GM19239 (cell line): ENCODE results near the gene HS3ST1.
"Not testable (repeated sequence)": the region's sequence is repeated elsewhere in the genome, so short reads cannot be mapped to it uniquely, and the experiment has no call there.

Source experiments
- DNase-seq: peaks from one replicate; pipeline ENCODE4 v3.0.0; 2011; ENCODE audit warnings: low spot score; ENCODE audit not compliant: insufficient read length
- FAIRE-seq: peaks from 2 replicates; lab custom pipeline; 2011; peaks lifted over from hg19 to GRCh38; lab: Jason Lieb, UNC

The HS3ST1 gene

DNA sequence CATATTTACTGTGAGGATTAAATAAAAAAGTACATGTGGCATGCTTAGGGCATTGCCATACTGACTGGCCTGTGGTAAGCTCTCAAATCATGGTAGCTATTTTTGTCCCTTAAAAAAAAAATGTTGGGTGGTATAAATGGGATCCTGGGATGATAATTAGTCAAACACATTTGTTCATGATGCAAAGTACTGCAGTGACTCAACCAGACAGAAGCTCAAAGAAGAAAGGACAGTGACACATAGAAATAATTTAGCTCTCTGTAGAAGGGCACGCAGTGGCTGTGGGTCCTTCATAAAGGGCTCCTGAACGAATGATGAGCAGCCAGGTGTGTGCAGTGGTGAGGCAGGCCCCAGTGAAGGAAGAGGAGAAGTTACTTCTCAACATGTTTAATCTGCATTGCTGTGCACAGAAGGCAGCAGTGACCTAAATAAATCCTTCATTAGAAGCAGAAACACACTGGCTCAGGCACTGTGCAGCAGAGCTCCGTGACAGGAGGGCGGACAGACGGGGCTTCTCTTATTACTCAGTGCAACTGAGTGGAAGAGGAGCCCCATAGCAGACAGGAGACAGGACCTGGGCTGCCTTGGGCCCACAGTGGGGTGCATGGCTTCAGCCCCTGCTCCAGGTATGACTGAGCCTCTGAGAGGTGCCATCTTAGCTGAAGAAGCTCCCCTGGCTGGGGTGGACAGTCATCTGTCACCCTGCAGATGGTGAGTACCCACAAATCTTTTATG is 20.3 kb downstream of the HS3ST1 start:
- no peak for FAIRE-seq
- DNase-seq: no peak

DNA sequence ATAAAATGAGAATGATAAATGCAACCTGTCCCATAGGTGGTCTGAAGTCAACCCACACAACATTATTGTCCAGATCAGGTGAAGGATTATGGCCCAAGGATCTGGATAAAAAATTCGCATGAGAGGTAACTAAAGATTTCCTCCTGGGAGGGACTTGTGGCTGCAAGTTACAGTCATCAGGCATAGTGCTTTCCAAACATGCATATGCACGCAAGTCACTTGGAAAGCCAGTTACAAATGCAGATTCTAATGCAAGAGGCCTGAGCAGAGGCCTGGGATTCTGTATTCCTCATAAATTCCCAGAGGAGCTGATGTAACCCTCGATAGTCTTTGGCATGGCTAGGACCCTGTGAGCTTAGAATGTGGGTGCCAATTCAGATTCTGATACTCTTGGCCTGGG is 21.1 kb downstream of the HS3ST1 start:
- DNase-seq (no peak), FAIRE-seq (no peak)

DNA sequence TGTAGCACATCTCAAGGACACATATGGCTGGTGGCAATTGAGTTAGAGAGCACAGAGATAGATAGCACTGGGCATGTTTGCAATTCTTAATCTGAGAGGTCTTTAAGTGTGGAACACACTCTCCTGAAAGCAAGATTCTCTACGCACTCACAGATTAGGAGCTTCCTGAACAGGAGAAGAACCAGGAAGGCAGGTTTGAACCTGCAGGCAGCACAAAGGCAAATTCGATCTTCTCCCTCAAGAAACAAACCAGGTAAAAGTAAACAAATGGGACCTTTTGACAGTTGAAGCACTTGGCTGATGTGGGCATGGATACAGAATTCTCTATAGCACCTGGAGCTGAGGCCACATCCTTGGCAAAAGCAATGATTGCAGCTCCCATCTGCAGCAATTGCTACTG is 24.3 kb downstream of the HS3ST1 start:
- DNase-seq: no peak
- no peak for FAIRE-seq

DNA sequence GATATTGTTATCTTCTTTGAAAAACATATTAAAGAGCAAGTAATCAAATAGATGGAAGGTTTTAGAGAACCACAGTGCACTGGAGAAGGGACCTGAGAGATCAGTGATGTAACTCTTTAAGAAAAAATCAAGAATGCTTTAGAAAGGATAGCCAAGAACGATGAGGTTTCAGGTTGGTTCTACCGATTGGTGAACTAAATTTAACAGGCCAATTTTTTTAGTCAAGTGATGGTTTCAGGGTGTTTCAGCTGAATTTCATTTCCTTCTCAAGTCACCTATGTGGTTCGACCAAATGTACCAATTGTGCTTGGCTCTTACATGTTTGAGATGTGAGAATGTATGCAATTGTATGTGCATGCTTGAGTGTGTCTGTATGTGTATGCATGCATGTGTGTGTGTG is 26.5 kb downstream of the HS3ST1 start:
- peak; percentile 83 for FAIRE-seq

DNA sequence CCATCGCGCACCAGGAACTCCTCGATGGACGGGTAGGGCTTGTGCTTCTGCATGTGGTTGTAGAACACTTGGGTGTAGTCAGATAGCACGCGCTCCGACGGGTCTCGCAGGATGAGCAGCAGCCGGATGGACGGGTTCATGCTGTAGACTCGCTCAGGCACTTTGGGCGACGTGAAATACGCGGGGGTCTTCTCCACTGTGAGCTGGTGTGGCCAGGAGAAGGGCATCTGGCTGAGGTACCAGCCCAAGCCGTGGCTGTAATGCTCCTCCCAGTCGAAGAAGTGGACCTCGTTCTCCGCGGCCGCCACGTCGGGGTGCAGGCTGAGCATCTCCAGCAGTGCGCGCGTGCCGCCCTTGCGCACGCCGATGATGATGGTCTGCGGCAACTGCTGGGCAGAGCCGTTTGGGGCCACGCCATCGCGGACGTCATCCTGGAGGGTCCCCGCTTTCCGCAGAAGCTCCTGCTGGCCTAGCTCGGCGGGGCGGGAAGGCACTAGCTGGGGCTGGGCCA is 29.2 kb downstream of the HS3ST1 start:
- DNase-seq (no peak), FAIRE-seq (no peak)

More for the DNA sequence above, 26.5 kb downstream of the HS3ST1 start:
- no peak for DNase-seq

DNA sequence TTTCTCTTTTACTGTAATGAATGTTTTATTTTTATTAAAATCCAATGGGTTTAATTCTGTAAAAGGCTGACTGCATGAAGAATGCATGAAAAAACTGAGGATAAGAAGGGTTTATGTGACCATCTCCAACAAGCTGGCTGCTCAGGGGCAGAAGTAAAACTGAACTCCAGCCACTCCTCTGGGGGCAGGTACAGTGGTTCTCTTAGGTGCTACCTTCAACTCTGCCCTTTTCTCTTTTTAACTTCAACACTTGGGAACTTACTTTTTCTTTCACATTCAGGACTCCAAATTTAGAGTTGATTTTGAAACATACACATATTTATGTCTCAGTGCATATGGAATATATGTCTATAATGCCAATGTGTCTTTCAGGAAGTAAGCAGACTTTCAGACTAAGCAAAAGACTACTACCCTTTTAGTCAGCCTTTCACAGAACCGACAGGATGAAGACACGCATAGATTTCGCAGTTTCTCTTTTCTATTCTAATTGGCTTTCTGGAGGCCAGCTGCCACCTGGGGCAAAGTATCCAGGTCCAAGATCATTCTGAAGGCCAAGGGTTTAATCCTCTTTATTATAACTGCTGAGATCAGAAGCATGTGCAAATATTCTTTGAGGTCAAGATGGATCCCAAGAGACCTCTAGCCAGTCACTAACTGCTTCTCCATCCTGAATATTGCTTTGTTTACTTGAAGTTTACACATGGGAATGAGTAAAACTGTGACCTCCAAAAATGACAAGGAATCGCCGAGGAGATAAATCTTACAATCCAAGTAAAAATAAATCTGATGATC is 30.7 kb downstream of the HS3ST1 start:
- FAIRE-seq: peak; percentile 48

DNA sequence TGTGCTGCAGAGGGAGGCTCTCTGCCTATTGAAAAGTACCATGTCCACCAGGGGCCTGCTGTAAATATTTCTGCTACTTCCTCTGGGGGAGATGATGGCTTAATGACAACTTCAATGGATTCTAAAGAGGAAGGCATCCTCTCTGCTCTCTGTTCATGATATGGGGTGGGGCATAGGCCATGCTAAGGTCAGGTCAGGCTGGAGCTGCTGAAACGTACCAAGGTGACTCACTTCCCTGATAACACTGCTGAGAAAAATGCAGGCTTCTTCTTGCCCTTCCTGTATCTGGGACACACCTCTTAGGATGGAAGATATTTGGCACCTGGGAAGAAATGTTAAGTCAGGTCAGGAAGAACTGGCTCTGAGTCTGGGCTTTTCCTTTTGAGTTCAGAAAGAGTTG is 31.5 kb downstream of the HS3ST1 start:
- no peak for FAIRE-seq

More for the DNA sequence above, 30.7 kb downstream of the HS3ST1 start:
- peak; percentile 34 for DNase-seq

DNA sequence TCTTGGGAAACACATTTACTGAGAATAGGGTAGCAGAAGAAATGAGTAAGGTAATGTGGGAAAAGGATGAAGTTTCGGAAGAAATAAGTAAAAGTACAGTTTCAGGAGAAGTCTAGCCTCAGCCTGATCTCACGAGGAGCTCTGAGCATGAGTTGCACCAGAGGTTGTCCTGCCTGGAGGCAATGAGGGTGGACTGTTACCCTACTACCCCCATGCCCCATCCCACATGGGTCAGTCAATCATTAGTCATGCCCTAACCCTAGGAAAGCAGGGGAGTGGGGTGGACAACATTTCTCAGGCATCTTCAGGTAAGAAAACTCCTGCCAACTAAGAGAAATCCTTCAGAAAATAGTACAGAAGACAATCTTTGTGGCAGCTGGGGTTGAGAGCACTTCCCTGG is 35.1 kb downstream of the HS3ST1 start:
- no peak for FAIRE-seq
- DNase-seq: no peak

More for the DNA sequence above, 31.5 kb downstream of the HS3ST1 start:
- no peak for DNase-seq

DNA sequence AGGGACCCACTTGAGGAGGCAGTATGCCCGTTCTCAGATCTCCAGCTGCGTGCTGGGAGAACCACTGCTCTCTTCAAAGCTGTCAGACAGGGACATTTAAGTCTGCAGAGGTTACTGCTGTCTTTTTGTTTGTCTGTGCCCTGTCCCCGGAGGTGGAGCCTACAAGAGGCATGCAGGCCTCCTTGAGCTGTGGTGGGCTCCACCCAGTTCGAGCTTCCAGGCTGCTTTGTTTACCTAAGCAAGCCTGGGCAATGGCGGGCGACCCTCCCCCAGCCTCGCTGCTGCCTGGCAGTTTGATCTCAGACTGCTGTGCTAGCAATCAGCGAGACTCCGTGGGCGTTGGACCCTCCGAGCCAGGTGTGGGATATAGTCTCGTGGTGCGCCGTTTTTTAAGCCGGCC is 44.6 kb downstream of the HS3ST1 start:
- FAIRE-seq, DNase-seq: not testable (repeated sequence)

DNA sequence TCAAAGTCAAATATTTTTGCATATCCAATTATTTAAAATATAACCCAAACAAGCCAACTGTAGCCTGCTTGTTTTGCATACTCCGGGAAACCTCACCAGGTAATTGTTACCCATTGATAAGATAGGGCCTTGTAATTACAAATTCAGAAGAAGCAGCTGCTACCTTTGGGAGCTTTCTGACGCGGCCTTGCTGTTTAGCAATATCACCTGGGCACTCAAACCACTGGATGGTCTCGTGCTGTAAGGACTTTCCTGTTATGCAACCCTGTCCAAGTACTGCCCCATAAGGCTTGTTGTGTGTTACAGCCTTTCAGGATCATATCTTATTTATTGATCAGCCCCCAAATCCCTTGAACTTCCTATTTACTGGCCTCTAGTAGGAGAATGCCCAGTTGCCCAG is 52.1 kb downstream of the HS3ST1 start:
- FAIRE-seq: no peak
- DNase-seq: no peak

DNA sequence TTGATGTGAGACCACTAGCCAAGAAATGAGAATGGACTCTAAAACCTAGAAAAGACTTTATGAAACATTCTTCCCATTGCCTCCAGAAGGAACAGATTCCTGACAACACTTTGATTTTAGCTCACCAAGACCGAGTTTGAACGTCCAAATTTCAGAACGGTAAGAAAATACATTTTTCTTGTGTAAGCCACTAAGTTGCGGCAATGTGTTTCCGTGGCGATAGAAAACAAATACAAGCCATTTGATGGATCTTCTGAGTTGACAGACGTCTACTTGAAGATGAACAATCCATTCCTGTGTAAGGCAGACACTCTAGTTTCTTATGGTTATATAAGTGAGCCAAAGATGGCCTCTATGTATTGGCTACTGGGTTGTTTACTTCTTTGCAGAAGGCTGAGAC is 52.5 kb downstream of the HS3ST1 start:
- no peak for FAIRE-seq
- DNase-seq: no peak

DNA sequence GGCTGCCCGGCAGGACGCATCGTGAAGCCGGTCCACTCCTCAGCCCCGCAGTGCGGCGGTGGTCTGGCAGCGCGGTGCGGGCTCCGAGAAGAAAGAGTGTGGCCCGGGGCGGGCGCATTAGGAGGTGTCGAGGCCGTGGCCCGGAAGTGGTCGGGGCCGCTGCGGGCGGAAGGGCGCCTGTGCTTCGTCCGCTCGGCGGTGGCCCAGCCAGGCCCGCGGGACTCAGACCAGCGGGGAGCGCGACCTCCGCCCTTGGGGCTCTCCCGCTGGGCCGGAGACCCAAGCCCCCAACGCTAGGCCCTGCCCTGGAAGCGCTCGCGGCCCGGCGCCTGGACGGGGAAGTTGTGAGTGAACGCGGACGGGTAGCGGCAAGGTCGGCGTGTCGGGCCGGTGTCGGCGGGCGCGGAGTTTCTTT is 60.0 kb downstream of the HS3ST1 start:
- FAIRE-seq: no peak
- DNase-seq: no peak

DNA sequence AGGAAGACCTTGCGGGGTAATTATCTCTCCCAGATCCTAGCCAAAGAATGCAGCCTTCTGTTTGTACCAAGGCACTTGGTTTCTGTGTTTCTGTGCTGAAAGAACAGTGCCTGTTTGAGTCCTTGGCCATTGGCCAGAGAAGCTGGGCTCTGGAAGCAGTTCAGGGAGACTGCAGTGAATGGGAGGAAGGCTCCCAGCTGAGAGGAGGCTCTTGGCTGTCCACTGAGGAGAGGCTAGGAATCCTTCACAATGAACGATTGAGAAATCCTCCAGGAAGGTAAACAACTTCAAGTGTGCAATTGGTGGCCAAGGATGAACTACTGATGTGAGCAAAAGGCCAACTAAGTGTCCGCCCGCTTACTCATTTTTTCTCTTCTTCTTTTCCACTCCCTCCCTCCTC is 61.3 kb downstream of the HS3ST1 start:
- DNase-seq: no peak
- no peak for FAIRE-seq

DNA sequence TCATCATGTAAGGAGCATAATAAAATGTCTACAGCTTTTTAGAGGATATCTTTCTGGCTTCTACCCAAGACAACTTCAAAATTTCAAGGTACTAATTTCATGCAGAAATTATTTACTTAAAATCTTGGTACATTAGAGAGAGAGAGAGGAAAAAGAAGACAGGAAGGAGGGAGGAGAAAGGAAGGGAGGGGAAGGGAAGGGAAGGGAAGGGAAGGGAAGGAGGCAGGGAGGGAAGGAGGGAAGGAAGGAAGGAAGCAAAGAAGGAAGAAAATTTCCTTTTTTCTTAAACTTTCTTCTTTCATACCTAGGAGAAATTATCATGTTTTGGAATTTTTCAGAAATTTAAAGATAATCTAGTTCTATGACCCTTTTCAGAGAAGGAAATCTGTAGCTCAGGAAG is 61.8 kb downstream of the HS3ST1 start:
- no peak for DNase-seq
- no peak for FAIRE-seq

DNA sequence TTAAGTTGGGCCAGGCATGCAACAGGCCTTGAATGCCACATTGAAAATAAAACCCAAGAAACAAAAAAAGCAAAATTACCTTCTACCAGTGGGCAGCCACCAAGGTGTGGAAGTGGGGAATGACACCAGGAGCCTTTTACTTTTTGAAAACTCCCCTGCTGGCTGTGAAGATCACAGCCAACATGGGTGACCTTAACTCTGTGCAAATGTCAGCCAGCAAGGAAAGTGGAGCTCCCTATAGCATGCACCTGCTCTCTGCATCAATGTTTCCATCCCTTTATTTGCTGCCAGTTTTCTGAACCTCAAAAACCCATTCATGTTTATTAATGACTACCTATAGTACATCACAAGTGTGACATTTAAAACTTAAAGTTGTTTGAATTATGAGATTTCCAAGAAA is 63.7 kb downstream of the HS3ST1 start:
- DNase-seq: no peak
- FAIRE-seq: no peak

DNA sequence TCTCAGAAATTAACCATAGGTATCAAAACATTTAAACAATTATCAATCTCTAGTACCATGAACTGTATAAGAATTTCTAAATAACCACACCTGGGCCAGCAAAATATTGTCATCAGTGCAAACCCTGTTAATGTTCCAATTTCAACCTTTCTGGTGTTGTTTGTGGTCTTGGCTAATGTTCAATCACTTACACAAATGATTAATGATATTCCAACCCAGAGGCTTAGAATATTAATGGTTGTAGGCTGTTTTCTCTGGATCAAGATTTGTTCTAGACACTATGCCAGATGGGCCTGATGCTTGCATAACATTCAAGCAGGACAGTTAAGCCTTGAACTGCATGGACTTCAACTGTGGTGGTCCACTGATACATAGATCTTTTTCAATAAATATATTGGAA is 69.1 kb downstream of the HS3ST1 start:
- DNase-seq: no peak
- no peak for FAIRE-seq

DNA sequence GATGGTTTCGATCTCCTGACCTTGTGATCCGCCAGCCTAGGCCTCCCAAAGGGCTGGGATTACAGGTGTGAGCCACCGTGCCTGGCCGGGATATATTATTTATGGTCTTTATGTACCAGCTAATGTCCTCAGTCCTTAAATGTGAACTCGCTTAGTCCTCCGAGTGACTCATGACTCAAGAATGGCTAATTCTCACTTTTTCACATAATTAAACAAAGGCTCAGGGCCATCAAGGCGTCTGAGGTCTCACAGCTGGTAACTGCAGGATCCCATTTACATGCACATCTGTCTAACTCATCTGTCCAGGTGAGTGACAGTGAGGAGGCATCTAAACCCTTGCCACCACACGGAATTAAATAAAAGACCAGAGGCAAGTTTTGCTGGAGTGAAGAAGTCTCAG is 73.5 kb downstream of the HS3ST1 start:
- DNase-seq: no peak
- no peak for FAIRE-seq

DNA sequence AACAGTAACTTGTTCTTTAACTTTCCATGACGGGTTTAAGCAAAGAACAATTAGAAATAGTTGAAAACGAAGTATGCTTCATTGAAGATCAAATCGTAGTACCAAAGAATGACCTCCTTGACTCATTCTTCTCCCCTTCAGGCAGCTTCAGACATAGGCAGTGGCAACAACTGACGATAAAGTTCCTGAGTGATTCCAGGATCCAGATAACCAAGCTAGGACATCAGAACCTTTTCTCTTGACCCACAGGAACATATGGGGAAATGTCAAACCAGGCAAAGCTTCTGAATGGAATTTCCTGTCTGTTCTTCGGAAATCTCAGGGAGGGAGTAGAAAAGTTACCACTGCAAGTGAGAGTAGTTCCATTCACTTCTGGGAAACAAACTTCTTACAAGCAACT is 74.2 kb downstream of the HS3ST1 start:
- no peak for DNase-seq
- no peak for FAIRE-seq

DNA sequence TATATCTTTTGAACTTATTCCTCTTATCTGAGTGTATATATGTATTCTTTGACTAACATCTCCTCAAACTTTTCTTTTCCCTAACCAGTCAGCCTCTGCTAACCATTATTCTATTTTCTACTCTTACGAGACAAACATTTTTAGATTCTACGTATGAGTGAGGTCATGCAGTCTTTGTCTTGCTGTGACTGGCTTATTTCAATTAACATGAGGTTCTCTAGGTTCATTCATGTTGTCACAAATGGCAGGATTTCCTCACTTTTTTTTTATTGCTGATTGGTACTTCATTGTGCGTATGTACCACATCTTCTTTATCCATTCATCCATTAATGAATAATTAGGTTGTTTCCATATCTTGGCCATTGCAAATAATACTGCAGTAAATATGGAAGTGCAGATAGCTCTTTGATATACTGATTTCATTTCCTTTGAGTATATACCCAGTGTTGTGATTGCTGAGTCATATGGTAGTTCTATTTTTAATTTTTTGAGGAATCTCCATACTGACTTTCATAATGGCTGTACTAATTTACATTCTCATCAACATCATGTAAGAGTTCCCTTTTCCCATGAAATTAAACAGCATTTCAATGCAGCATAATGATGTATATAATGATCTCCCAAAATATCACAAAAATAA is 80.1 kb downstream of the HS3ST1 start:
- DNase-seq (no peak), FAIRE-seq (no peak)

DNA sequence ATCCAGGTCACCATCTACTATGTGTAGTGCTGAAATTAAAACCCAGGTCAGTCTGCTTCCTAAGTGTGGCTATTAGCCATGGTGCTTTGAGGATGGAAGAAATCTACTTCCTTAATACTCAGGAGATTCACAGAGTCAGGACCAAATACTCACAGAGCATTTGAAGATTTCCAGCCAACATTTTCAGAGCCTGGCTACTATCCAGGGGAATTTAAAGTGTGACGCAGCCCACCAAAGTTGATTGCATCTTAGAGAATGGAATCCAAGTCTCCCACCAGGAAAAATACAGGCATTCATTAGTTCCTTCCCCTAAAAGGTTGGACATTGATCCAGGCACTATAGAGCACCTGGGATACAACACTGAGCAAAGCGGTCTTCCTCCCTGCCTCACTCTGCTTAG is 83.8 kb downstream of the HS3ST1 start:
- no peak for DNase-seq
- FAIRE-seq: no peak

DNA sequence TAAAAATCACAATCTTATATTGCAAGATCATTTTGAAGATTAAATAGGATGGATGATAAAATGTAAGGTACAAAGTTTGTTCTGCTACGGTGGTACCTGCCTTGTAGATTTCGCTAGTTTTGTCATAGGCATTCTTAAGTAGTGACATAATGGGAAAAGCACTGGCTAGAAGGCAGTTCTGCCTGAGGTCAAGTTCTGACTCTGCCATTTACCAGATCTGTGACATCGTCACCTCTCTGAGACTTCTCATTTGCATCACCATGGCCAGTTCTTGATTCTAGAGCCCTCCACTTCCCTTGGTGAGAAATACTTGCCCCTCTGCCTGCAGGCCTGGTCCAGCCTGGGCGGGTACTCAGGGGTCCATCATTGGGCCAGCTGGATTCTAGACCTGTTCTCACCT is 85.2 kb downstream of the HS3ST1 start:
- FAIRE-seq (no peak), DNase-seq (no peak)
